HG03060 (cell line): Measurements from ENCODE around the gene LAG3.
"Not testable (repeated sequence)": the region's sequence is repeated elsewhere in the genome, so short reads cannot be mapped to it uniquely, and the experiment has no call there.

Experiments
- ATAC-seq: cut with Tn5 transposase; IDR thresholded peaks from one replicate; pipeline ENCODE4 v1.9.1; 2021; ENCODE audit warnings: low read depth, moderate number of reproducible peaks; ENCODE audit not compliant: unreplicated experiment

Gene LAG3

GRCh38 chr12:6772331-6772695 is at the start of gene LAG3:
Gene LAG3 (plus strand): TSS chr12:6772520. CDS start chr12:6772853, 333 bp downstream.
- no peak for ATAC-seq

GRCh38 chr12:6722863-6723262 is 49.5 kb upstream of the LAG3 start:
- no peak for ATAC-seq

- peak; percentile 83 for ATAC-seq
These were observed 48.5 kb upstream of the LAG3 start, which contains the start of gene COPS7A for GRCh38 chr12:6723607-6724408. Gene COPS7A (plus strand): TSS chr12:6724046. CDS start chr12:6724657, 611 bp downstream.

- no peak for ATAC-seq
These were observed 47.9 kb upstream of the LAG3 start for GRCh38 chr12:6724409-6724797.

GRCh38 chr12:6725350-6725749 is 47.0 kb upstream of the LAG3 start:
- ATAC-seq: no peak

GRCh38 chr12:6729186-6729585 is 43.1 kb upstream of the LAG3 start:
- no peak for ATAC-seq

GRCh38 chr12:6730169-6730568 is 42.2 kb upstream of the LAG3 start:
- ATAC-seq: no peak

- ATAC-seq: no peak
These were observed 37.6 kb upstream of the LAG3 start for GRCh38 chr12:6734506-6735387.

- no peak for ATAC-seq
These were observed 36.7 kb upstream of the LAG3 start for GRCh38 chr12:6735448-6736191.

- no peak for ATAC-seq
These were observed 35.6 kb upstream of the LAG3 start for GRCh38 chr12:6736754-6737153.

- not testable (repeated sequence) for ATAC-seq
These were observed 30.2 kb upstream of the LAG3 start for GRCh38 chr12:6742080-6742479.

GRCh38 chr12:6742834-6743233 is 29.5 kb upstream of the LAG3 start:
- ATAC-seq: no peak

- ATAC-seq: not testable (repeated sequence)
These were observed 29.0 kb upstream of the LAG3 start for GRCh38 chr12:6743300-6743699.

GRCh38 chr12:6745741-6746525 is 26.4 kb upstream of the LAG3 start:
- ATAC-seq: no peak

- ATAC-seq: no peak
These were observed 25.1 kb upstream of the LAG3 start for GRCh38 chr12:6747216-6747615.

GRCh38 chr12:6748761-6749160 is 23.6 kb upstream of the LAG3 start:
- no peak for ATAC-seq

GRCh38 chr12:6750506-6750905 is 21.8 kb upstream of the LAG3 start:
- ATAC-seq: no peak

GRCh38 chr12:6751767-6752166 is 20.6 kb upstream of the LAG3 start:
- ATAC-seq: no peak

GRCh38 chr12:6752167-6752920 is 20.0 kb upstream of the LAG3 start:
- ATAC-seq: no peak
